Pancreas (tissue), 10 donors: Measurements from ENCODE around the gene ADAM19. TPM values are rescaled to one million over a fixed set of nuclear protein-coding genes. Genes with fewer than 3 reads are reported as not detected.

Source experiments
- ATAC-seq, 4 donors: fragments of 200-7000 bp; cut with Tn5 transposase; one replicate each; pipeline versions ENCODE4 v1.8.0 to v1.9.1; 2020; ENCODE audit warnings: mild to moderate bottlenecking in 4 of 4, moderate library complexity in 4 of 4
- DNase-seq, 6 donors: peaks; one replicate each; pipeline ENCODE4 v3.0.0-alpha.2; 2020
- FAIRE-seq: peaks from 2 replicates; lab custom pipeline; 2012; peaks lifted over from hg19 to GRCh38; lab: Jason Lieb, UNC
- H3K27ac ChIP-seq, 4 donors: fragments of 200-600 bp; sonication (generic); 1 replicate in 3 of 4; 2 replicates in 1 of 4; pipeline versions ENCODE4 v1.5.0 to v1.8.0; 2020
- H3K27me3 ChIP-seq, 4 donors: fragments of 200-600 bp; one replicate each; pipeline ENCODE4 v1.8.0; 2021
- H3K36me3 ChIP-seq, 3 donors: fragments of 200-600 bp; sonication (generic) in 1 of 3; one replicate each; pipeline versions ENCODE4 v1.5.0 to v1.8.0; 2020 to 2021
- H3K4me1 ChIP-seq, 3 donors: fragments of 200-600 bp; one replicate each; pipeline ENCODE4 v1.8.0; 2021
- H3K4me3 ChIP-seq, 4 donors: fragments of 200-600 bp; sonication (generic) in 2 of 4; one replicate each; pipeline versions ENCODE4 v1.5.0 to v1.8.0; 2020 to 2021
- H3K9me3 ChIP-seq, 4 donors: fragments of 200-600 bp; one replicate each; pipeline ENCODE4 v1.8.0; 2021
- CTCF ChIP-seq, 4 donors: fragments of 200-600 bp; sonication (generic) in 3 of 4; IDR thresholded peaks; one replicate each; pipeline versions ENCODE4 v1.5.0 to v1.8.0; 2021; ENCODE audit warnings: antibody characterized with exemption in 4 of 4
- WGBS, 2 donors: extraction: QIAGEN DNeasy Blood & Tissue Kit; methylation state at CpG; one replicate each; pipeline ENCODE4 v1.1.7; 2013; 5-methylcytosine and 5-hydroxymethylcytosine counted together
- intact Hi-C, 3 donors: fragments of 100-400 bp; cut with DNase I; formaldehyde crosslinking; loops; one replicate each; pipeline versions ENCODE4 v1.11.1 to v1.14.2; 2022
- polyA plus RNA-seq, 2 donors: library from polyadenylated mRNA; stranded (reverse); fragments of 200-250 nt; gene quantifications; one replicate each; pipeline ENCODE4 v1.2.3, GENCODE V29; 2013
- total RNA-seq, 6 donors: library from RNA; stranded (reverse); fragmentation: NEBNext Ultra II Directional in 4 of 6; extraction: Animal tissue kit (Norgen Biotek cat#: 25700) in 4 of 6; gene quantifications; one replicate each; pipeline versions ENCODE4 v1.2.1 to v1.2.4, GENCODE V29; 2021 to 2023
- donor health status: healthy with polysubstance abuse.
- donor health status: DM: no; HTN: no; CAD: no; lungs with moderate emphysema.
- donor health status: DM: no; HTN: no; CAD: no.
- donor health status: control.
- donor health status: control.
- donor health status: Bipolar disorder and iron deficiency.
- donor health status: DM: yes; HTN: yes; CAD: no.
- donor health status: DM: no; HTN: no; CAD: no.
- donor health status: DM: no; HTN: no; CAD: no.
- donor health status: DM: yes; HTN: yes; CAD: no.

The ADAM19 gene
- total and polyA plus RNA-seq, 8 donors: 0.38 to 3.0 (median 0.69) TPM

DNA sequence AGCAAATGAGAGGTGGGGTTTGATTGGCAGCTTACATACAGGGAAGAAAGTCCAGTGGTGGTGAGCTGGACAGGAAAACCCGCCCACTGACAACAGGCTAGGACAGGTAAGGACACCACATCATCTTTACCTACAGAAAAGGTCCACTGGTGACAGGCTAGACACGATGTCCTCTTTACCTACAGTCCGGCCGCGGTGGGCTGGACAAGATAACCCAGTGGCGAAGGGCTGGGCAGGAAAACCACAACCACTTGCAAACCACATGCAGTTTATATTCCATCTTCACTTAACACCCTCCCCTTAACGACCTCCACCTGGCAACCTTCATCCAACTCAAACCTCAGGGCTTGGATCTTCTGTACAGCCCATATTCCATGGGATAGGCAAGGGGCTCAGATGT lies 120.5 kb downstream of the ADAM19 start:
- H3K36me3 ChIP-seq: no peaks in the 10 kb centered on the region
- no peak overlapping the region for H3K27ac ChIP-seq
- no peak for DNase-seq
- no peak for ATAC-seq
- no peak for FAIRE-seq
- 70 to 85% methylated on average over 7 of the region's 7 CpGs for WGBS, 2 donors
- H3K4me1 ChIP-seq: peaks cover 0 to 3% (median 2%) of the 10 kb centered on the region in 3 donors
- no peak for TF ChIP-seq CTCF (IDR thresholded peaks at IDR 0.05)
- no peaks in the 10 kb centered on the region for H3K27me3 ChIP-seq
- no peaks in the 10 kb centered on the region for H3K9me3 ChIP-seq
- intact Hi-C loops: no loop called here
- H3K4me3 ChIP-seq: no peak overlapping the region

- 72 to 84% methylated on average over 7 of the region's 7 CpGs for WGBS, 2 donors
- DNase-seq (no peak), FAIRE-seq (no peak), ATAC-seq (no peak)
- Histone ChIP-seq H3K9me3 (no peaks in the 10 kb centered on the region), H3K4me3 (no peak overlapping the region), H3K36me3 (no peaks in the 10 kb centered on the region), H3K27me3 (no peaks in the 10 kb centered on the region), H3K4me1 (no peaks in the 10 kb centered on the region), H3K27ac (no peak overlapping the region)
- intact Hi-C loops: no loop called here
- no peak for TF ChIP-seq CTCF (IDR thresholded peaks at IDR 0.05)
Measured at GRCh38 chr5:157454273-157454672, 121.3 kb downstream of the ADAM19 start.

GRCh38 chr5:157451806-157452205 lies 123.8 kb downstream of the ADAM19 start:
- H3K4me3 ChIP-seq: no peak overlapping the region
- no peak overlapping the region for H3K27ac ChIP-seq
- no peak for ATAC-seq
- TF ChIP-seq CTCF (IDR thresholded peaks at IDR 0.05): no peak
- H3K36me3 ChIP-seq: no peaks in the 10 kb centered on the region
- H3K4me1 ChIP-seq: no peaks in the 10 kb centered on the region
- DNase-seq: no peak
- H3K27me3 ChIP-seq: no peaks in the 10 kb centered on the region
- 70 to 97% methylated on average over 3 of the region's 3 CpGs for WGBS, 2 donors
- no peaks in the 10 kb centered on the region for H3K9me3 ChIP-seq
- FAIRE-seq: no peak
- intact Hi-C loops: no loop called here

DNA sequence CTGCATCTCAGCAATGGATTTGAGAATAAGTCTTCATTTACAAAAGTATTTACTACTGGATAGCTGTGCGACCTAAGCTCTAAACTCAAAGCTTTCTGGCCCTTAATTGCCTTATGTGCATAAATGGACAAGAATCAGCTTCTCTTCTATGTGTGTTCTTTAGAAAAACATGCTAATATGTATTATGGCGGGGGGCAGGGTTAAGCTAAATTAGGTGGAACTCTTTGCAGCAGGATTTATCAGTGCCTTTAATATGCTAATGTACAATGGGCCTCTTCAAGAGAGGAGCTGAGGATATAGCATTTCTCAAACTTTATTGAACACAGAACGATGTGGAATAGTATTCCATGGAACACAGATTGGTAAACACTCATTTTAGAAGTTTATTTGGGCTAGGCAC lies 125.6 kb downstream of the ADAM19 start:
- Histone ChIP-seq H3K27ac (no peak overlapping the region), H3K4me3 (no peak overlapping the region), H3K4me1 (no peaks in the 10 kb centered on the region), H3K36me3 (no peaks in the 10 kb centered on the region), H3K9me3 (no peaks in the 10 kb centered on the region), H3K27me3 (no peaks in the 10 kb centered on the region)
- no peak for TF ChIP-seq CTCF (IDR thresholded peaks at IDR 0.05)
- no peak for FAIRE-seq
- DNase-seq: no peak
- intact Hi-C loops: no loop called here
- ATAC-seq: no peak
- 84 to 90% methylated on average over 3 of the region's 3 CpGs for WGBS, 2 donors

DNA sequence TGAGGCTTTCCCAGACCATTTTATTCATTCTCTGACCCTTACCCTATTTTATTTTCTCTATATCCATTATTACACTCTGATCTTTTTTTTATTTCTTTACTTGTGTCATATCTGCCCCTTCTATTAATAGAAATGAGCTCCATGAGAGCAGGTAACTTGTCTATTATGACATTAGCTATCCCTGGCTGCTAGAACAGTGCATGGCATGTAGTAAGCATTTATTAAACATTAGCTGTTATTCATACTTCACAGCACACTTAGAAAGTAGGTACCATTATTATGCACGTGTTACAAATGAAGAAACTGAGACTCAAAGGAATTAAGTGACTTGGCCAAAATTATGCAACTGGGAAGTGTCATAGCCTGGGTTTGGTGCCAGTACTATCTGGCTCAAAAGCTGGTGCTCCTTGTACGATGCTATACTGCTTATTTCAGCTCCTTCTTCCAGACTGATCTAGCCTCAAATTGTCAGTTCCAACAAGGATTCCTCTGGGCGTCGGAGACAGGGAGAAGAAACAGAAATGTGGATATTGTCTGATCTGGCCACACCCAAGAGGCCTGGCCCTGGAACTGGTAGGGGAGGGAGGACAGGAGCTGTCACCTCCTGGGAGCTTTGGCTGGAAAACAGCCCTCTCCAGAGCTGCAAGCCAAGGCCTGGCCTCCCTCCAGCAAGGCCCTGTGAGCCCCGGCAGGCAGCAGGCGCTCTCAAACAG lies 126.4 kb downstream of the ADAM19 start:
- FAIRE-seq (no peak), DNase-seq (peak in 2 of 6 donors; percentile 15 to 33), ATAC-seq (peak in 3 of 4 donors; percentile 29 to 61 (median 52))
- intact Hi-C loops: no loop called here
- H3K36me3 ChIP-seq: no peaks in the 10 kb centered on the region
- WGBS, 2 donors: 46 to 48% methylated on average over 6 of the region's 6 CpGs
- no peak for TF ChIP-seq CTCF (IDR thresholded peaks at IDR 0.05)
- no peak overlapping the region for H3K27ac ChIP-seq
- H3K9me3 ChIP-seq: no peaks in the 10 kb centered on the region
- no peaks in the 10 kb centered on the region for H3K27me3 ChIP-seq
- H3K4me3 ChIP-seq: no peak overlapping the region
- no peaks in the 10 kb centered on the region for H3K4me1 ChIP-seq
